ENCODE results near the gene ZNF14. TPM values are rescaled to one million over a fixed set of nuclear protein-coding genes. Genes with fewer than 3 reads are reported as not detected.

The ZNF14 gene
- total and polyA plus RNA-seq, 2 donors (not counting 3 experiments of a cell fraction or from before 2014, with no cell fraction given) = 0.65 to 2.6 TPM

- dilution Hi-C loops (cut with MboI; ENCODE audit: extremely low pct_ligation_motif_present, low sequenced_read_pairs) = no loop called here
- Histone ChIP-seq H3K4me2 (ENCODE audit: insufficient read depth, low read length) (no peak overlapping the region), H3K4me1 (ENCODE audit: control insufficient read depth, extremely low read depth, insufficient read depth, low read length) (peaks cover 10% of the 10 kb centered on the region), H3K9me1 (replicated peaks; ENCODE audit: control insufficient read depth, extremely low read depth, insufficient read depth, low read length) (no peaks in the 10 kb centered on the region), H3K4me3 (replicated peaks in 1 of 3; ENCODE audit: insufficient read depth in 1 of 3, low read depth in 1 of 3, low read length in 3 of 3) (no peak overlapping the region), H3K9ac (replicated peaks; ENCODE audit: extremely low read depth, insufficient read depth, low read length) (no peak overlapping the region), H3K36me3 (ENCODE audit: control insufficient read depth in 2 of 2, extremely low read depth in 1 of 2, insufficient read depth in 2 of 2, low read length in 2 of 2) (no peaks in the 10 kb centered on the region), H3K79me2 (ENCODE audit: control insufficient read depth, insufficient read depth, low read length) (no peaks in the 10 kb centered on the region), H4K20me1 (replicated peaks; ENCODE audit: control insufficient read depth, extremely low read depth, insufficient read depth, low read length) (no peaks in the 10 kb centered on the region), H3K27me3 (ENCODE audit: control insufficient read depth in 2 of 2, insufficient read depth in 2 of 2, low read length in 2 of 2) (no peaks in the 10 kb centered on the region), H3K27ac (ENCODE audit: insufficient read depth, low read depth, low read length) (no peak overlapping the region), H3K9me3 (replicated peaks; ENCODE audit: control insufficient read depth, insufficient read depth, low read length) (no peaks in the 10 kb centered on the region), H2AFZ (ENCODE audit: low read depth, low read length) (no peak overlapping the region)
- no peak for DNase-seq (ENCODE audit: low read depth, low spot score)
- TF ChIP-seq FOS (IDR thresholded peaks at IDR 0.05; ENCODE audit: borderline replicate concordance, insufficient read depth, low read length) (no peak), CTCF (IDR thresholded peaks at IDR 0.05; ENCODE audit: extremely low read depth in 1 of 2, insufficient read depth in 1 of 2, low read depth in 1 of 2, low read length in 2 of 2) (no peak), EZH2 (IDR thresholded peaks at IDR 0.05; ENCODE audit: borderline replicate concordance, low read depth, low read length, severe bottlenecking) (no peak), GATA2 (IDR thresholded peaks at IDR 0.05; ENCODE audit: insufficient read depth, insufficient read length, low read depth, low read length) (no peak), POLR2A (IDR thresholded peaks at IDR 0.05; ENCODE audit: low read depth, low read length) (no peak), POLR2AphosphoS5 (IDR thresholded peaks at IDR 0.05; ENCODE audit: insufficient read depth, low read depth, low read length) (no peak), MAX (IDR thresholded peaks at IDR 0.05; ENCODE audit: insufficient read depth, insufficient read length) (no peak)
- FAIRE-seq = no peak
- ChIA-PET CTCF (no interaction called here), POLR2A (no interaction called here)
- intact Hi-C loops (cut with micrococcal nuclease) = loop anchor here (5.0 kb wide), 2 partner anchors 89 to 389 kb away; partner anchors contain the start of genes ZNF253 and ZNF486
- BruUV-seq (replicated peaks) = no TSS peak
Observed at GRCh38 chr19:19778666-19779065, 45.8 kb upstream of the ZNF14 start.
